K562 (cell line): ENCODE results near the gene ACACB.

Source experiments
- CBX5 ChIP-seq: IDR thresholded peaks from 2 replicates; pipeline ENCODE4 v1.6.1; 2014; ENCODE audit warnings: low read depth, borderline replicate concordance
- CEBPG ChIP-seq, 3 experiments: fragments of 200-800 bp in 1 of 3; sonication (Bioruptor generic) in 1 of 3; sonication (generic) in 1 of 3; formaldehyde crosslinking in 1 of 3; IDR thresholded peaks in 2 of 3; conservative IDR thresholded peaks in 1 of 3; 2 replicates each; pipeline versions ENCODE4 v1.6.1 to v1.8.0; 2016 to 2022; ENCODE audit warnings: missing compliant biosample characterization in 2 of 3, missing genetic modification characterization in 2 of 3, mild to moderate bottlenecking in 1 of 3, missing genetic modification reagents in 1 of 3
- NFYB ChIP-seq: IDR thresholded peaks from 2 replicates; pipeline ENCODE4 v1.6.1; 2011; ENCODE audit warnings: mild to moderate bottlenecking, moderate library complexity; ENCODE audit not compliant: insufficient read length; ENCODE audit errors: extremely low read depth
- POLR2A ChIP-seq: fragments of 450-650 bp; conservative IDR thresholded peaks from 2 replicates; pipeline ENCODE4 v1.6.1; 2016
- SREBF2 ChIP-seq: sonication (generic); formaldehyde crosslinking; IDR thresholded peaks from 2 replicates; pipeline ENCODE4 v1.4.0; 2020; ENCODE audit warnings: mild to moderate bottlenecking, missing genetic modification reagents
- TF ChIP-seq, protein P1 (sequence below): sonication (generic); formaldehyde crosslinking; IDR thresholded peaks from 2 replicates; pipeline ENCODE4 v1.8.1; 2023; ENCODE audit warnings: mild to moderate bottlenecking, missing genetic modification reagents
- TF ChIP-seq, protein P2 (sequence below), 2 experiments: fragments of 450-650 bp in 1 of 2; sonication (generic) in 1 of 2; formaldehyde crosslinking in 1 of 2; IDR thresholded peaks; 2 replicates each; pipeline versions ENCODE4 v1.7.1 to v1.9.0; 2016 to 2022; ENCODE audit warnings: inconsistent platforms in 1 of 2, mild to moderate bottlenecking in 1 of 2, missing genetic modification reagents in 1 of 2
- TF ChIP-seq, protein P3 (sequence below): conservative IDR thresholded peaks from 2 replicates; pipeline ENCODE4 v1.6.1; 2011; ENCODE audit warnings: low read depth, mild to moderate bottlenecking, low read length; ENCODE audit not compliant: control insufficient read depth
- TF ChIP-seq, protein P4 (sequence below), 2 experiments: fragments of 450-650 bp; IDR thresholded peaks; 2 replicates each; pipeline ENCODE4 v1.6.1; 2016
- TF ChIP-seq, protein P5 (sequence below): IDR thresholded peaks from 2 replicates; pipeline ENCODE4 v1.6.1; 2016; ENCODE audit warnings: missing genetic modification characterization, missing compliant biosample characterization
- TF ChIP-seq, protein P6 (sequence below), 3 experiments: IDR thresholded peaks in 2 of 3; conservative IDR thresholded peaks in 1 of 3; 2 replicates each; pipeline ENCODE4 v1.5.1; 2011 to 2012; ENCODE audit warnings: low read length in 3 of 3, mild to moderate bottlenecking in 3 of 3, control low read depth in 2 of 3, improper control_type of control experiment in 1 of 3, inconsistent platforms in 1 of 3, low read depth in 1 of 3, mixed read lengths in 1 of 3, moderate library complexity in 1 of 3; ENCODE audit not compliant: insufficient read depth in 2 of 3

- no peak for TF ChIP-seq CBX5
- TF ChIP-seq, protein P1, sequence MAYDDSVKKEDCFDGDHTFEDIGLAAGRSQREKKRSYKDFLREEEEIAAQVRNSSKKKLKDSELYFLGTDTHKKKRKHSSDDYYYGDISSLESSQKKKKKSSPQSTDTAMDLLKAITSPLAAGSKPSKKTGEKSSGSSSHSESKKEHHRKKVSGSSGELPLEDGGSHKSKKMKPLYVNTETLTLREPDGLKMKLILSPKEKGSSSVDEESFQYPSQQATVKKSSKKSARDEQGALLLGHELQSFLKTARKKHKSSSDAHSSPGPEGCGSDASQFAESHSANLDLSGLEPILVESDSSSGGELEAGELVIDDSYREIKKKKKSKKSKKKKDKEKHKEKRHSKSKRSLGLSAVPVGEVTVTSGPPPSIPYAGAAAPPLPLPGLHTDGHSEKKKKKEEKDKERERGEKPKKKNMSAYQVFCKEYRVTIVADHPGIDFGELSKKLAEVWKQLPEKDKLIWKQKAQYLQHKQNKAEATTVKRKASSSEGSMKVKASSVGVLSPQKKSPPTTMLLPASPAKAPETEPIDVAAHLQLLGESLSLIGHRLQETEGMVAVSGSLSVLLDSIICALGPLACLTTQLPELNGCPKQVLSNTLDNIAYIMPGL: no peak
- TF ChIP-seq, protein P2, sequence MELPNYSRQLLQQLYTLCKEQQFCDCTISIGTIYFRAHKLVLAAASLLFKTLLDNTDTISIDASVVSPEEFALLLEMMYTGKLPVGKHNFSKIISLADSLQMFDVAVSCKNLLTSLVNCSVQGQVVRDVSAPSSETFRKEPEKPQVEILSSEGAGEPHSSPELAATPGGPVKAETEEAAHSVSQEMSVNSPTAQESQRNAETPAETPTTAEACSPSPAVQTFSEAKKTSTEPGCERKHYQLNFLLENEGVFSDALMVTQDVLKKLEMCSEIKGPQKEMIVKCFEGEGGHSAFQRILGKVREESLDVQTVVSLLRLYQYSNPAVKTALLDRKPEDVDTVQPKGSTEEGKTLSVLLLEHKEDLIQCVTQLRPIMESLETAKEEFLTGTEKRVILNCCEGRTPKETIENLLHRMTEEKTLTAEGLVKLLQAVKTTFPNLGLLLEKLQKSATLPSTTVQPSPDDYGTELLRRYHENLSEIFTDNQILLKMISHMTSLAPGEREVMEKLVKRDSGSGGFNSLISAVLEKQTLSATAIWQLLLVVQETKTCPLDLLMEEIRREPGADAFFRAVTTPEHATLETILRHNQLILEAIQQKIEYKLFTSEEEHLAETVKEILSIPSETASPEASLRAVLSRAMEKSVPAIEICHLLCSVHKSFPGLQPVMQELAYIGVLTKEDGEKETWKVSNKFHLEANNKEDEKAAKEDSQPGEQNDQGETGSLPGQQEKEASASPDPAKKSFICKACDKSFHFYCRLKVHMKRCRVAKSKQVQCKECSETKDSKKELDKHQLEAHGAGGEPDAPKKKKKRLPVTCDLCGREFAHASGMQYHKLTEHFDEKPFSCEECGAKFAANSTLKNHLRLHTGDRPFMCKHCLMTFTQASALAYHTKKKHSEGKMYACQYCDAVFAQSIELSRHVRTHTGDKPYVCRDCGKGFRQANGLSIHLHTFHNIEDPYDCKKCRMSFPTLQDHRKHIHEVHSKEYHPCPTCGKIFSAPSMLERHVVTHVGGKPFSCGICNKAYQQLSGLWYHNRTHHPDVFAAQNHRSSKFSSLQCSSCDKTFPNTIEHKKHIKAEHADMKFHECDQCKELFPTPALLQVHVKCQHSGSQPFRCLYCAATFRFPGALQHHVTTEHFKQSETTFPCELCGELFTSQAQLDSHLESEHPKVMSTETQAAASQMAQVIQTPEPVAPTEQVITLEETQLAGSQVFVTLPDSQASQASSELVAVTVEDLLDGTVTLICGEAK (IDR thresholded peaks at IDR 0.05): no peak
- TF ChIP-seq, protein P2 (CRISPR knock-in tag; IDR thresholded peaks at IDR 0.05): no peak
- no peak for TF ChIP-seq POLR2A
- no peak for TF ChIP-seq NFYB
- TF ChIP-seq, protein P3, sequence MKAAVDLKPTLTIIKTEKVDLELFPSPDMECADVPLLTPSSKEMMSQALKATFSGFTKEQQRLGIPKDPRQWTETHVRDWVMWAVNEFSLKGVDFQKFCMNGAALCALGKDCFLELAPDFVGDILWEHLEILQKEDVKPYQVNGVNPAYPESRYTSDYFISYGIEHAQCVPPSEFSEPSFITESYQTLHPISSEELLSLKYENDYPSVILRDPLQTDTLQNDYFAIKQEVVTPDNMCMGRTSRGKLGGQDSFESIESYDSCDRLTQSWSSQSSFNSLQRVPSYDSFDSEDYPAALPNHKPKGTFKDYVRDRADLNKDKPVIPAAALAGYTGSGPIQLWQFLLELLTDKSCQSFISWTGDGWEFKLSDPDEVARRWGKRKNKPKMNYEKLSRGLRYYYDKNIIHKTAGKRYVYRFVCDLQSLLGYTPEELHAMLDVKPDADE: no peak
- TF ChIP-seq, protein P4, sequence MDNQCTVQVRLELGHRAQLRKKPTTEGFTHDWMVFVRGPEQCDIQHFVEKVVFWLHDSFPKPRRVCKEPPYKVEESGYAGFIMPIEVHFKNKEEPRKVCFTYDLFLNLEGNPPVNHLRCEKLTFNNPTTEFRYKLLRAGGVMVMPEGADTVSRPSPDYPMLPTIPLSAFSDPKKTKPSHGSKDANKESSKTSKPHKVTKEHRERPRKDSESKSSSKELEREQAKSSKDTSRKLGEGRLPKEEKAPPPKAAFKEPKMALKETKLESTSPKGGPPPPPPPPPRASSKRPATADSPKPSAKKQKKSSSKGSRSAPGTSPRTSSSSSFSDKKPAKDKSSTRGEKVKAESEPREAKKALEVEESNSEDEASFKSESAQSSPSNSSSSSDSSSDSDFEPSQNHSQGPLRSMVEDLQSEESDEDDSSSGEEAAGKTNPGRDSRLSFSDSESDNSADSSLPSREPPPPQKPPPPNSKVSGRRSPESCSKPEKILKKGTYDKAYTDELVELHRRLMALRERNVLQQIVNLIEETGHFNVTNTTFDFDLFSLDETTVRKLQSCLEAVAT (IDR thresholded peaks at IDR 0.05): no peak
- TF ChIP-seq SREBF2: no peak
- TF ChIP-seq CEBPG (CRISPR knock-in tag; IDR thresholded peaks at IDR 0.05): no peak
- TF ChIP-seq CEBPG (tag; conservative IDR thresholded peaks at IDR 0.05 in 1 of 2, IDR thresholded peaks at IDR 0.05 in 1 of 2): no peak
- TF ChIP-seq, protein P5, sequence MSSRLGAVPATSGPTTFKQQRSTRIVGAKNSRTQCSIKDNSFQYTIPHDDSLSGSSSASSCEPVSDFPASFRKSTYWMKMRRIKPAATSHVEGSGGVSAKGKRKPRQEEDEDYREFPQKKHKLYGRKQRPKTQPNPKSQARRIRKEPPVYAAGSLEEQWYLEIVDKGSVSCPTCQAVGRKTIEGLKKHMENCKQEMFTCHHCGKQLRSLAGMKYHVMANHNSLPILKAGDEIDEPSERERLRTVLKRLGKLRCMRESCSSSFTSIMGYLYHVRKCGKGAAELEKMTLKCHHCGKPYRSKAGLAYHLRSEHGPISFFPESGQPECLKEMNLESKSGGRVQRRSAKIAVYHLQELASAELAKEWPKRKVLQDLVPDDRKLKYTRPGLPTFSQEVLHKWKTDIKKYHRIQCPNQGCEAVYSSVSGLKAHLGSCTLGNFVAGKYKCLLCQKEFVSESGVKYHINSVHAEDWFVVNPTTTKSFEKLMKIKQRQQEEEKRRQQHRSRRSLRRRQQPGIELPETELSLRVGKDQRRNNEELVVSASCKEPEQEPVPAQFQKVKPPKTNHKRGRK (tag): no peak
- TF ChIP-seq, protein P6, sequence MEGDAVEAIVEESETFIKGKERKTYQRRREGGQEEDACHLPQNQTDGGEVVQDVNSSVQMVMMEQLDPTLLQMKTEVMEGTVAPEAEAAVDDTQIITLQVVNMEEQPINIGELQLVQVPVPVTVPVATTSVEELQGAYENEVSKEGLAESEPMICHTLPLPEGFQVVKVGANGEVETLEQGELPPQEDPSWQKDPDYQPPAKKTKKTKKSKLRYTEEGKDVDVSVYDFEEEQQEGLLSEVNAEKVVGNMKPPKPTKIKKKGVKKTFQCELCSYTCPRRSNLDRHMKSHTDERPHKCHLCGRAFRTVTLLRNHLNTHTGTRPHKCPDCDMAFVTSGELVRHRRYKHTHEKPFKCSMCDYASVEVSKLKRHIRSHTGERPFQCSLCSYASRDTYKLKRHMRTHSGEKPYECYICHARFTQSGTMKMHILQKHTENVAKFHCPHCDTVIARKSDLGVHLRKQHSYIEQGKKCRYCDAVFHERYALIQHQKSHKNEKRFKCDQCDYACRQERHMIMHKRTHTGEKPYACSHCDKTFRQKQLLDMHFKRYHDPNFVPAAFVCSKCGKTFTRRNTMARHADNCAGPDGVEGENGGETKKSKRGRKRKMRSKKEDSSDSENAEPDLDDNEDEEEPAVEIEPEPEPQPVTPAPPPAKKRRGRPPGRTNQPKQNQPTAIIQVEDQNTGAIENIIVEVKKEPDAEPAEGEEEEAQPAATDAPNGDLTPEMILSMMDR (IDR thresholded peaks at IDR 0.05 in 2 of 3, conservative IDR thresholded peaks at IDR 0.05 in 1 of 3; ENCODE audit: insufficient read depth in 2 of 3, low read depth in 1 of 3, low read length in 3 of 3): no peak
Measured at GRCh38 chr12:109200825-109201495, 84.6 kb downstream of the ACACB start.
